GM10266 (cell line): ENCODE results near the gene CENPV.
"Not testable (repeated sequence)": the region's sequence is repeated elsewhere in the genome, so short reads cannot be mapped to it uniquely, and the experiment has no call there.

Experiments used
- DNase-seq: peaks from one replicate; pipeline ENCODE4 v3.0.0; 2012; ENCODE audit errors: extremely low spot score
- TF ChIP-seq, protein P1 (sequence below): IDR thresholded peaks from 2 replicates; pipeline ENCODE4 v1.5.1; 2012; ENCODE audit warnings: mild to moderate bottlenecking, low read depth; ENCODE audit not compliant: control insufficient read depth, insufficient read depth; ENCODE audit errors: missing control alignments

The CENPV gene

DNA sequence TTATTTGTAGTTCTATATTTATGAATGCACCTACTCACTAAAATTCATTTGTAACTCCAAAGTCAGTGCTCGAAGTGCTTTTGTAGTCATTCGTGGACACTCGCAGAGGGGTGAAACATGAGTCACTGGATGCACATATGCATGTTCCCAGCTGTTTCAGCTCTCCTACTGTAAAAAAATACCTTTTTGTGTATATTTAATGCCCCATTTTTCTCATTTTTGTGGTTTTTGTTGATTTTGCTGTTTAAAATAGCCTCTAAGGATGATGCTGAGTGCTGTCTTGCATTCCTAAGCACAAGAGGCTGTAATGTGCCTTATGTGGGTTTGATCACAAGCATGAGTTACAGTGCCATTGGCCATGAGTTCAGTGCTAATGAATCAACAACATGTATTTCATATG, 30.6 kb downstream of the CENPV start:
- TF ChIP-seq, protein P1, sequence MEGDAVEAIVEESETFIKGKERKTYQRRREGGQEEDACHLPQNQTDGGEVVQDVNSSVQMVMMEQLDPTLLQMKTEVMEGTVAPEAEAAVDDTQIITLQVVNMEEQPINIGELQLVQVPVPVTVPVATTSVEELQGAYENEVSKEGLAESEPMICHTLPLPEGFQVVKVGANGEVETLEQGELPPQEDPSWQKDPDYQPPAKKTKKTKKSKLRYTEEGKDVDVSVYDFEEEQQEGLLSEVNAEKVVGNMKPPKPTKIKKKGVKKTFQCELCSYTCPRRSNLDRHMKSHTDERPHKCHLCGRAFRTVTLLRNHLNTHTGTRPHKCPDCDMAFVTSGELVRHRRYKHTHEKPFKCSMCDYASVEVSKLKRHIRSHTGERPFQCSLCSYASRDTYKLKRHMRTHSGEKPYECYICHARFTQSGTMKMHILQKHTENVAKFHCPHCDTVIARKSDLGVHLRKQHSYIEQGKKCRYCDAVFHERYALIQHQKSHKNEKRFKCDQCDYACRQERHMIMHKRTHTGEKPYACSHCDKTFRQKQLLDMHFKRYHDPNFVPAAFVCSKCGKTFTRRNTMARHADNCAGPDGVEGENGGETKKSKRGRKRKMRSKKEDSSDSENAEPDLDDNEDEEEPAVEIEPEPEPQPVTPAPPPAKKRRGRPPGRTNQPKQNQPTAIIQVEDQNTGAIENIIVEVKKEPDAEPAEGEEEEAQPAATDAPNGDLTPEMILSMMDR: no peak
- DNase-seq: no peak

DNA sequence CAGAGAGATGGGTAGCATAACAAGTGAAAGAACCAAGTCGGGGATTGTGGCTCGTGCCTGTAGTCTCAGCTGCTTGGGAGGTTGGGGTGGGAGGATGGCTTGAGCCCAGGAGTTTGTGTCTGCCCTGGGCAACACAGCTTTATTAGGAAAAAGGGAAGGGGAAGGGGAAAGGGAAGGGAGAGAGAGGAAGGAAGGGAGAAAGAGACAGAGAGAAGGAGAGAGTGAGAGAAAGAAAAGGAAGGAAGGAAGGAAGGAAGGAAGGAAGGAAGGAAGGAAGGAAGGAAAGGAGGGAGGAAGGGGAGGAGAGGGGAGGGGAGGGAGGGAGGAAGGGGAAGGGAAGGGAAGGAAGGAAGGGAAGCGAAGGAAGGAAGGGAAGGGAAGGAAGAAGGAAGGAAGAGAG, 33.3 kb downstream of the CENPV start:
- TF ChIP-seq, protein P1: no peak
- DNase-seq: no peak

DNA sequence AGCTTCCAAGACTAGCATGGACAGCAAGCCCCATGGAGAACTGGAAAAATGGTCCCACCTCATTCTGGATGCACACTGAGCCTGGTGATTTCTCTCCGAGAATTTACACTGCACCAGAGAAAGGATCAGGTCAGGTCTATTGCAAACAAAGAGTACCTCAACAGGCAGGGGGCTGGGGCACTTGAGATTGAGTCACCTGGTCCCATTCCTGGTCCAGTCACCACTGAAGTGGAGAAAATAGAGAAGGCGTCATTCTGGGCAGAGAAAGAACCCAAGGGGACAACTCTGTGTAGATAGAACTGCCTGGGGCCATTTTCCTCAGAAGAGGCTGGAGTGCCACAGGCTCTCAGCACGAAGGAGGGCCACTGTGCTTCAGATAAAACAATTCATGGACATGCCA, 38.4 kb downstream of the CENPV start:
- TF ChIP-seq, protein P1: no peak
- no peak for DNase-seq

DNA sequence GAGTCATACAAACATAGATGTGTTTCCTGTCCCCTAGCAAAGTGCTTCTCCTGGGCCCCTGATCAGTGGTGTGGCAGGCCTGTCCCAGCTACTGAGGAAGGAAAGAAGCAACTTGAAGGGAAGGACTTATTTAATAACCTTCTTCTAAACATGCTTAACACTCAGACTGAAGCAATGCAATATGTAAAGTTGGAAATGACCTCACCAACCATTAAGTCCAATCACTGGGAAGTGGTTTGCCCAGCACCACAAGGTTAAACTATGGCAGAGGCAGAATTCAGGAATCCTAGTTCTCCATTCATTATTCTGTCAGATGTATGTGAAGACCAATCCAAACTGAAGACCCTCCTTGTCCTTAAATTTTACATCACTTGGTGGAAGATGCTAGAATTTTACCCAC, 39.1 kb downstream of the CENPV start:
- no peak for DNase-seq
- TF ChIP-seq, protein P1: no peak

DNA sequence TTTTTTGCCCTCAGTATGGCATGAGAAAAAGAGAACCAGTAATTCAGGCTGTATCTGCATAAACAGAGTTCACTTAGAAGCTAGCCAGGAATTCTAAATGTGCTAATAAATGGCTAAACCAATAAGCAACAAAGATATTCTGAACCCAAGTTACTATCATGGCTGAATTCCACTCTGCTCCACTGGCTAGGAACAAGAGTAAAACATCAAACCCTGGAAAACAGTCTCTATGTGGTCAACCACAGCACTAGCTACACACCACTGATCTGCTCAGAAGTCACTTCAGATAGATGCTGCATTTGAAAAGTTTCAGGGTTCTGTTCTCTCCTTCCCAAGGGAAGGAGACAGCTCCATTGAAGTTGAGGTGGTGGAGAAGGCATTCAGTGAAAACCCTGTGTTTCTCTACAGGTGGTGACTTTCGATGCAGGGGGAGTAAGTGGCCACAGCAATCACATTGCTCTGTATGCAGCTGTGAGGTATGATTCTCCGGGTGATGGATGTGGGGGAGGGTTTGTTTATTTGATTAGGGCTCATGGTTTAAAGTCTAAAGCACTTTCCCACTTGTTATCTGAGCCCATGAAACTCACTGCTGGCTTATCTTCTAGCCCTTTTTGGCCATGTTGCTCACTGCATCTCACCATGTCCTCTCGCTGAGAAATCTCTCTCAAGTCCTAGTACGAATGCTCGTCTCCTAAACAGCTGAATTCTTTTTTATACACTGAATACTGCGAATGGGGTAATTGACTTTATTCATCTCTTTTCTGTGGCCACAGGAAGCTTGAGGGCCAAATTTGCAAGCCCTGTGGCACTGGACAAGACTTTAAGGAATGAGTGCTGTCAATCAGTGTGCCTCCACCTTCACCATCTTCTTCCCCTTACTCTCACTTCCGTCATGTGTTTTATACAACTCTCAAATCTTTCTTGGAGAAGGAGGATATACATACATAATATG, 39.9 kb downstream of the CENPV start:
- TF ChIP-seq, protein P1: no peak

DNA sequence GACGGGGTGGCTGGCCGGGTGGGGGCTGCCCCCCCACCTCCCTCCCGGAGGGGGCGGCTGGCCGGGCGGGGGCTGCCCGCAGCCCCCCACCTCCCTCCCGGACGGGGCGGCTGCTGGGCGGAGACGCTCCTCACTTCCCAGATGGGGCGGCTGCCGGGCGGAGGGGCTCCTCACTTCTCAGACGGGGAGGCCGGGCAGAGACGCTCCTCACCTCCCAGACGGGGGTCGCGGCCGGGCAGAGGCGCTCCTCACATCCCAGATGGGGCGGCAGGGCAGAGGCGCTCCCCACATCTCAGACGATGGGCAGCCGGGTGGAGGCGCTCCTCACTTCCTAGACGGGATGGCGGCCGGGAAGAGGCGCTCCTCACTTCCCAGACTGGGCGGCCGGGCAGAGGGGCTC, 41.2 kb downstream of the CENPV start:
- DNase-seq: not testable (repeated sequence)

More for the DNA sequence above, 39.9 kb downstream of the CENPV start:
- peak; percentile 32 for DNase-seq

DNA sequence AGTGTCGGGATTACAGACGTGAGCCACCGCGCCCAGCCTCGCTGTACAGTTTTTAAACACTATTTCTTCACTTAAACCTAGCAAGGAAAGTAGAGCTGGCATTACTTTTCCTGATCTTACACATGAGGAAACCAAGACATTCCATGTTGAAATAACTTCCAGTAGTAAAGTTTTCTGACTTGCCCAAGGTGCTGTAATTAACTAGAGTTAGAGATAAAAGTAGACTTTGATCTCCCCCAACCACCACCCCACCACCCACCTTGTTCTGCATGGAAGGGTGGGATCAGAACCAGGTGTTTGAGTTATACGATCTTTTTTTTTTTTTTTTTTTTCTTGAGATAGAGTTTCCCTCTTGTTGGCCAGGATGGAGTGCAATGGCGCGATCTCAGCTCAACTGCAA, 47.1 kb downstream of the CENPV start:
- TF ChIP-seq, protein P1: no peak
- no peak for DNase-seq
